GM19372 (cell line): ENCODE data around the gene EEFSEC.

Experiments
- ATAC-seq: cut with Tn5 transposase; IDR thresholded peaks from one replicate; pipeline ENCODE4 v1.9.1; 2021; ENCODE audit warnings: mild to moderate bottlenecking, low read depth, moderate library complexity; ENCODE audit not compliant: unreplicated experiment

EEFSEC gene

DNA sequence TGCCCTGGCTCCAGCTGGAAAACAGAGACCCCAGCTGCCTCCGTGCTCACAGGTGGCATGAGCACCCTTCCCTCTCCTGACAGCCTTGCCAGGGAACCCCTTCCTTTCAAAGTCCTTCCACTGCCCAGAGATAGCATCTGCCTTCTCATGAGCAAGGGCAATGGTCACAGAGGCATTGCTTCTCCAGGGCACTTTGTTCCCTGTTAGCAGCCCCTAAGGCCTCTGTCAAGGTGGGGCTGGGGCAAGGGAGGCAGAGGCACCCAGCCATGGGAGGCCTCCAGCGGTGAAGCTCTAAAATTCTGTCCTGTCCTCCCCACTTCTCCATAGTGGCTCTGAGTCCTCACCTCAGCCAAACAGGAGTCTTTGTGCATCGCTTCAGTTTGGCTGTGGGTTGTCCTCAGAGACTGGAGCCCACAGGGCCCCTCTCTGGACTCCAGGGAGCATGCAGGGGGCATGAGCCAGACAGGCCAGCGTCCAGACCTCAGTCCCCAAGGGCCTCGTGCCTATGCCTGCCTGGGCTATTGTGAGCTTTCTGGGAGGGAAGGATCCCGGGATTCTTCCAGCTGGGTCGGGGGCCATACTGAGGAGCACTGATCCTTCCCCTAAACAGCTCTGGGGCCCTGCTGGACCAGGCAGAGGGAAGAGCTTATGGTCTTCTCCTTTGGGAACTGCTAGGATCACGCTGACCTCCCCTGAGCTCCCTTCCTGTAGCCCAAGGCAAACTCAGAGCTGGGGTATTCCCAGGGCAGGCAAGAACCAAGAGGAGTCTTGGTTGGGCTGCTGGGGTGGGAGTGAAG, 206.8 kb downstream of the EEFSEC start:
- ATAC-seq: no peak

- ATAC-seq: no peak
Measured at GRCh38 chr3:128360705-128361271, 207.5 kb downstream of the EEFSEC start.

DNA sequence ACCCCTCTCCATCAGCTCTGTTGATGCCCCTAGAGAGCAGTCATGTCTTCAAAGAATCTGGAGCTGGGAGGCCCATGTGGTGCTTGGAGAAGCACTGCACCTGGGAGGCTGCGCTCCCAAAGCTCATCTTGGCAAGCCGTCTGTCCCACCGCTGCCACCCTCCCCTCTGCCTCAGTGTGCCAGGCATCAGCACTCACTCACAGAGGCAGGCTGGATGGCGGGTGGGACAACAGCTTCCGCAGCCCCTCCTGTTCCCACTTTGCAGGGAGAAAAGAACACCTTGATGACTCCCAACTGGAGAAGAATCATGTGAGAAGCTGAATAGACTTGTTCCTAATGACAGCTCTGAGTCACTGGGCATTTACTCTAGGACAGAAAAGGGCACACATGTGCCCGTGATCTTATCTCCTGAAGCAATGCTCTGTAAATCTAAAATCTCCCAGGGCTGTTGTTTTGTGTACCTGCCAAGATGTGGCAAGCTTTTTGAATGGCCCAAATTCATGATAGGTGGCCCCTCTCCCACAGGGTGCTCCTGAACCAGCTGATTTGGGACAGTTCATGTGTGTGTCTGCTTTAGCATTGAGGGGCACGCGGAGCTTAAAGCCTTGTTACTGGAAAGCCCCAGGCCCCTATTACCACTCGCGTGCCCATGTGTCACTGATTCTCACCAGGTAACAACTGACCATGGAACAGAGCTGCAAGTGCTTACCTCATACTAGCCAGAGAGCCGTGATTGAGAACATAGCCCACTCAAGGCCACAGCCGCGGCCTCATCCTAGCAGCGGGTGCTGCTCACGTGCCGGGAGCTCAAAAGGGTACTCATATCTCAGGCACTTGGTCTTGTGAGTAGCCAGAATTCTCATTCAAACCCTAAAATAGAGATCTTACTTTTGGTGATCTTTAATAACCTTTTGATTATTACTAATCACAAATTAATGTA, 209.0 kb downstream of the EEFSEC start:
- no peak for ATAC-seq

DNA sequence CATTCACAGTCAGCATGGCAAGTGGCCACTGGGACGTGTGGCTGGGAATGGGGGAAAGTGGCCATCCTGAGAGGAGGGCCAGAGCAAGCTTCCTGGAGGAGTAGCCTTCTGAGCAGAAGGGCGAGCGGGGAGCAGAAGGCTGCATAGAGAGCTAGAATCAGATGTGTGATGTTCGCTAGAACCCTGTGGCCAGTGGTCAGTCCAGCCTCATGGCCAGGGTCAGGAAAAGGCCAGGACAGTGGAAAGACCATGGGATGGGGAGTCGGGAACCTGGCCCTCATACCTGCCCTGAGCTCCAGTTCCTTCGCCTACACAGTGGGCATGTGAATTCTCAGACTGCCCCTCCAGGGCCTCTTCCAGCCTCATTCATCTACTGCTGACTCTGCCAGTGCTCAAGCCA, 211.0 kb downstream of the EEFSEC start:
- ATAC-seq: no peak

DNA sequence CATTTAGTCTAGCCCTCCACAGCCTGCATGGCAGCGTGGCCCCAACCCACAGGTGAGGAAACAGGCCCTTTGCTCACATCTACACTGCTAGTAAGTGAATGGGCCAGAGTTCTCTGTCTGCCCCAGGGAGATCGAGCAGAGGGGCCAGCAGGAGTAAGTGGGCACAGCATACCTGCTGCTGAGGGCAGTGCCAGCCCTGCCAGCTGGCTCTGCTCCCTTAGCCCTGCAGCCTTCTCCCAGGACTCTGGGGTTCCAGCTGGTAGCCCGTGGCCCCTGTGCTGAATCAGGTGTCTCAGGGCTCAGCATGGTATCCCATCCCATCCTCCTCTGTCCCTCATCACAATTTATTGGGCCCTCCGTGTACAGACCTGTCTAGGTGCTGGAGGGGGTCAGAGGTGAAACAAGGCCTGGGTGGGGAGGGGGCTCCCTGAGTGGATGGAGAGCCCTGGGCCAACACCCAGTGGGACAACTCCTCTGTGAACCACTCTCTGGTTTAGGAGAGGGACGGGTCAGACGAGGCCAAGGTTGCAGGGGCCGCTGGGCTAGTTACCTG, 211.6 kb downstream of the EEFSEC start:
- no peak for ATAC-seq

DNA sequence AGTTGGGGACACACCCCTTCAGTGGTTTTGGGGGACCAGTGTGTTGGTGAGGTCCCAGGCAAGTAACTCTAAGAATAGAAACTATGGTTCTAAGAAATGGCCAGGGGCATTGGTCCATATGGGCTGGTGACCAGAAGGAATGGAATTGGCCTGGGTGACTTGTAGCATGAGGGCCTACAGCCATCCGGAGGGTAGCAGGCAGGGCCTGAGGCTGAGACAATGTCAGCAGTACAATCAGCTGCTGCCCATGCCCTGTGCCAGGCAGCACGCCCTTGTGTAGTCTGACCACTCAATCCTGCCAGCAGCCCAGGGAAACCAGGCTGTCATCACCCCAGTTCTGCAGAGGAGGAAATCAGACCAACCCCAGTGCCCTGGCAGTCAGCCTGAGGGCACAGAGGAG, 212.9 kb downstream of the EEFSEC start:
- ATAC-seq: no peak

DNA sequence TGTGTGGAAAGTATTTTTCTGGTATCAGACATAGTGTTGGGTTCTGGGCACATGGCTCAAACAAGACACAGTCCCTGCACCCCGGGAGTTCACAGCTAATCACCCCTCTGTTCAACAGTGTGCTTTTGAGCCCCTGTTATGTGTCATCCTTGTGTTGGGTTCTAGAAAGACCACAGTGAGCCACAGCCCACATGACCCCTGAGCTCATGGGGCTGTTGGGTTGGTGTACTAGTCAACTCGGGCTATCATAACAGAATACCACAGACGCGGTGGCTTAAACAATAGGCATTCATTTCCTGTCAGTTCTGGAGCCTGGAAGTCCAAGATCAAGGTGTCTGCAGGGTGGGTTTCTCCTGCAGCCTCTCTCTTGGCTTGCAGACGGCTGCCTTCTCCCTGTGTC, 213.4 kb downstream of the EEFSEC start:
- no peak for ATAC-seq

DNA sequence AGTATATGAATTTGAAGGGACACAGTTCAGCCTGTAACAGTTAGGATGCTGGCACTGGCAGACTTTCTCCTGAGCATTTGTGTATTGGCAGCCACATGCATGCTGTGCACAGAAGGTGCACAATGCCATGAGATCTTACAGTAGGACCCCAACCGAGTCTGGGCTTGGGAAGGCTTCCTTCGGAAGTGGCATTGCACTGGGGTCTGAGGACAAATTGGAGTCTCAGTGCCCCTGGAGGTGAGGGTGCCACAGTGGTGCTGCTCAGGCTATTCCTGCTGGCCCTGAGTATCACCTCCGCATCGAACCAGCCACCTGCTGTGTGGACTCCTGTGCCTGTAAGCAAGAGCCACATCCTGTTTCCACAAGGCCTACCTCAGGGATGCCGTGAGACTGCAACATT, 213.9 kb downstream of the EEFSEC start:
- no peak for ATAC-seq

GRCh38 chr3:128367761-128368160, 214.5 kb downstream of the EEFSEC start:
- ATAC-seq: no peak

DNA sequence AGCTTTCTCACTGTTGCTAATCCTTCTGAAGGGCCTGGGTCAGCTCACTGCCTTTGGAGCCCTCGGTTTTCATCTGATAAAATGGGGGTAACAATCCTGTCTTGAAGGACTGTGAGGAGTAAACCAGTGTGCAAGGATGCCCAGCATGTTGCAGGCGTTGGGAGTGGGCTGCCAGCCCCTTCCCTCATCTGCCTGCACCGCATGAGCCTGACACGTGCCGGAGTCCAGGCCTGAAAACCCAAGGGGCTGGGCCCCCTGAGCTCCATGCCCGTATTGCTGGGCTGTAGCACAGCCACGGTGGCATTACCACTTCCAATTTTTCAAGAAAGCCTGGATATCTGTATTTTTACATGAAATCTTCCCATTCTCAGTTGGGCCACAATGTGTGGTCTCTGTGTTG, 215.3 kb downstream of the EEFSEC start:
- no peak for ATAC-seq

- no peak for ATAC-seq
Measured at GRCh38 chr3:128369121-128369703, 215.9 kb downstream of the EEFSEC start.

DNA sequence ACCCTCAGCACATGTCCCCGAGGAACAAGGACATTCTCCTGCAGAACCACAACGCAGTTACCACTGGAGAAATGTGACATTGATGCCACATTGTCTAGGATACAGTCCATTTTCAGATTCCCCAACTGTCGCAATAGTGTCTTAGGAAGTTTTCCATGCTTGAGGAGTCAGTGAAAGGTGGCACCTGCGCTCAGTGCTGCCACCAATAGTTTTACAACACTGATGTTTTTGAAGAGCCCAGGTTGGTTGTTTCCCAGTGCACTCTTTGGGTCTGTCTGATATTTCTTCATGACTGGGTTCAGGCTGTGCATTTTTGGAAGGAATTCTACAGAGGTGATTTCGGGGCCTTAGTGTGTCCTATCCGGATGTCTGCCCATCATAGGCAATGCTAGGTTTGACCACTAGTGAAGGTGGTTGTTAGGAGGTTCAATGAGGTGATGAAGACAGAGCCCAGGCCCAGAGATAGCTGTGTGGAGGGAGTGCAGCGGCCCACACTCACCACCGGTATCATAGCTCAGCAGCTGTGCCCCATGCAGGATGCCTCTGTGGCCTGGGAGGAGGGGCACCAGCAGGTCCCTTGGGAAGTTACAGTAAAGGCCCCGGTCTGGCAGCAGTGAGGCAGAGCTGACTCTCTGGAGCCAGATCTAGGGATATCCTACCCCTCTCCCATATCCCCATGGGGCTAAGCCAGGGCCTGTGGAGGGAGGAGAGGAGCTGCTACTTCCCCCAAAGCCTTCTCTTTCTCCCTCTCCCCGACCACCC, 216.8 kb downstream of the EEFSEC start:
- no peak for ATAC-seq

DNA sequence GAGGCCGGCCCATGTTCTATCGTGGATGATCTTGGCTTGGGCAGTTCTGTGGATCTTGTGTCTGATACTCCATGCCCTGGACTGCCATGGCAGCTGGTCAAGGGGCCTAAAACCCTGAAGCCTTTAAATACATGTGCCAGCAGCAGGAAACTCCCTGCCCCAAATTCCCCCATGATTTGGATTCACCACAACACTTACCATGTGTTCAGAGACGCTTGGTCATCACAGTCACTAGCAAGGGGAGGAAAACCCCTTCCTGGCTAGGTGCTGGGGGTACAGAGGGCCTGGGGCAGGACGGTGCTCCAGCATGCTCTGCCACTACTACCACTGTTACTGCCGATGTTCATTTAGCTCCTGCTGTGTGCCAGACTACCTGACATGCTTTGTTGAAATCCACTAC, 219.0 kb downstream of the EEFSEC start:
- no peak for ATAC-seq

GRCh38 chr3:128372707-128373533, 219.6 kb downstream of the EEFSEC start:
- ATAC-seq: no peak

DNA sequence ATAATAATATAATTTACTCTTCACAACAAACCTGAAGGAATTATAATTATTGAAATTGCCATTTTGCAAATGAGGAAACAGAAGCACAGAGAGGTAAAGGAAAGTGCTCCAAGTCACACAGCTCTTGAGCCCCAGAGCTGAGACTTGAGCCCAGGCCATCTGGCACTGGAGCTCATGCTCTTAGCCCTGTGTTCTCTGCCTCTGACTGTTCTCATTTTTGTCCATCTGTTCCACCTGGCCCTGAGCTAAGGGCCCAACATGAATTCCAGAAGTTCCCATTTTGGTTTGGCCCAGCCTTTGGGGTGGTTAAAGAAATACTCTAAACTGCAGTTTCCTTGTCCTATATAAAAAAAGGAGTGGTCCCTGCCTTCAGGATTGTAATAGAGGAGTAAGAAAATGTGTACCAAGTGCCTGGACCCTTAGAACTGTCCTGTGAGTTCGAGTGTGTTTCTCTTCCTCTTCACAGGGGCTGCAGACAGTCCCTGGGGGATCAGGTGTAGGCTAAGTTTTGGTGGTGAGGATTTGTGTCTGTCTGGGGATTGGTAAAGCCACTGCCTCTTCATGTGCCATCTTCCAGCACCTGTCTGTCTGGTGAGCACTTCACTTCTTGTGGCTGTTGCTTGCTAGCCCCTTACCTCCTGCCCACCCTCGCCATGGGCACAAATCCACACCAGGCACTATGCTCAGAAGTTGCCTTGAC, 221.6 kb downstream of the EEFSEC start:
- no peak for ATAC-seq

DNA sequence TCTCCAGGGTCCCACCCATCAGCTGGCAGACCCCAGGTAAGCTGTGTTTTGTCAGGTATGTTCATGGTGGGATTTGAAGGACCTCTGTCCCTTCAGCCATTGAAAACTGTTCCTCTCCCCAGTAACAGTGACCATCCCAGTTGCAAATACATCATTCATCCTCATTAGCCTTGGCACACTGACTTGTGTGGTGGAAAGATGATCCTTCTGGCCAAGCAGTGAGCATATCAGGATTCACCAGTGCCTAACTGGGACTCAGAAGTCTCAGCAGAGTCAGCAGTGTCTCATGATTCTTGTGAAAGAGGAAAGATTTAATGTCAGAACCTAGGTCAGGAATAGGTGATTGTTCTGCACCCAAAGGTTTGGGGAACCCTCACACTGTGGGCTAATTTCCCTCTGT, 223.2 kb downstream of the EEFSEC start:
- no peak for ATAC-seq

- ATAC-seq: no peak
Measured at GRCh38 chr3:128378631-128379347, 225.5 kb downstream of the EEFSEC start.
